Measurements from ENCODE around the gene CATSPER1.

Gene CATSPER1

DNA sequence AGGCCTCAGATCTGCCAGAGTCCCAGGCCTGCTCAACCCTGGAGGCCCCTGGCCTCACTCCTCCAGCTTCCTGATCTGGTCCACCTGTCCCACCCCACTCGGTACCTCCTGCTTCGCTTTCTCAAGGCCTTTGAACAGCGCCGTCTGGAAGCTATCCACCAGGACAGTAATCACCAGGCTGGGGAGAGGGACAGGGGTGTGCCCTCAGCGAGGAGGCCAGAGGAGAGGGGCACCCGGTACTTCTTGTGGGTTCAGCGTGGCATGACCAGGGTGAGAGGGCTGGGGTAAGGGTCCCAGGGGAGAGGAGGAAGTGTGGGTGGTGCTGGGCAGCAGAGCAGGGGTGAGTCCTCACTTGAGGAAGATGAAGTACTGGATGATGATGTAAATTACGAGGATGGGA is 6.1 kb downstream of the CATSPER1 start:
- no peak for TF ChIP-seq CTCF (IDR thresholded peaks at IDR 0.05; ENCODE audit: low read depth, low read length, missing control alignments)
- H3K4me3 ChIP-seq (ENCODE audit: low read depth, low read length), result no peak overlapping the region
- no peak for DNase-seq (ENCODE audit: low read depth)

DNA sequence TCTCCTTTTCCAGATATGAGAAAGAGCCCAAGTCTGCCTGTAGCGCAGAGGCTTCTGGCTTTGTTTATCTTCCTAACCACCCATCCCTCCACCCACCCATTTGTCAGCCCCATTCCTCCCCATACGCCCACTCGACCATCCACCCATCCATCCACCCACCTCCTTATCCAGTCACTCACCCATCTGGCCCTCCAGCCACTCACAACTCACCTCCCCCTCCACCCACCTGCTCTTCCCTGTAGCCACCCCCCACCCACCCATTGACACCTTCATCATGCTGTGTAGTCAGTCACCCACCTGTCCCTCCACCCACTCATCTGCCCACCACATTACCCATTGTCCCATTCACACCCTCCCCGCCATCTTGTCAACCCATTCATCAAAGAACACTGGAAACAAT is 9.0 kb downstream of the CATSPER1 start:
- no peak for DNase-seq (ENCODE audit: low read depth)
- no peak overlapping the region for H3K4me3 ChIP-seq (ENCODE audit: low read depth, low read length)
- TF ChIP-seq CTCF (IDR thresholded peaks at IDR 0.05; ENCODE audit: low read depth, low read length, missing control alignments), result no peak

DNA sequence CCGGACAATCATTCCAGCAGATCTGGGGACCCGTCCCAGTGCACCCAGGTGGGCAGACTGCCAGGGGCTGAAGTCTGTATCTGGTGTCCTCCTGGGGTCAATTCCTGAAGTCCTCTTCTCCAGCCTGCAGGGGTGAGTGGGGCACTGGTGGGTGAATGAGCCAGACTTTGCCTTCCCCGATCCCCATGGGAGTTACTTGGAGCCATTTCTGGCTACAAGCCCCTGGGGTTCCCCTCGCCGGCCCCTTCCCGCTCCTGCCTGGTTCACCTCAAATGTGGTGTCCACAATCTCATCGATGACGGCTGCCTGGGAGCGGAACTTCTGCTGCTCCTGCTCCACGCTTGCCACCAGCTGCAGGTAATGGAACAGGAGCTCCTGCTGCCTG is 9.5 kb downstream of the CATSPER1 start:
- DNase-seq (ENCODE audit: low read depth), result no peak
- no peak for TF ChIP-seq CTCF (IDR thresholded peaks at IDR 0.05; ENCODE audit: low read depth, low read length, missing control alignments)
- no peak overlapping the region for H3K4me3 ChIP-seq (ENCODE audit: low read depth, low read length)

GRCh38 chr11:66015936-66016792 is 10.1 kb downstream of the CATSPER1 start:
- H3K4me3 ChIP-seq (ENCODE audit: low read depth, low read length), result no peak overlapping the region
- no peak for DNase-seq (ENCODE audit: low read depth)
- no peak for TF ChIP-seq CTCF (IDR thresholded peaks at IDR 0.05; ENCODE audit: low read depth, low read length, missing control alignments)

GRCh38 chr11:66015454-66015881 is 10.8 kb downstream of the CATSPER1 start:
- no peak overlapping the region for H3K4me3 ChIP-seq (ENCODE audit: low read depth, low read length)
- DNase-seq (ENCODE audit: low read depth), result no peak
- no peak for TF ChIP-seq CTCF (IDR thresholded peaks at IDR 0.05; ENCODE audit: low read depth, low read length, missing control alignments)

- no peak for DNase-seq (ENCODE audit: low read depth)
- no peak for TF ChIP-seq CTCF (IDR thresholded peaks at IDR 0.05; ENCODE audit: low read depth, low read length, missing control alignments)
Measured at GRCh38 chr11:66014804-66015453, 11.3 kb downstream of the CATSPER1 start.

More at GRCh38 chr11:66014804-66015453, 11.3 kb downstream of the CATSPER1 start:
- no peak overlapping the region for H3K4me3 ChIP-seq (ENCODE audit: low read depth, low read length)
